LoVo (cell line): ENCODE data around the gene GPAM.
"Not testable (repeated sequence)": the region's sequence is repeated elsewhere in the genome, so short reads cannot be mapped to it uniquely, and the experiment has no call there.

Source experiments
- DNase-seq: peaks from one replicate; pipeline ENCODE4 v3.0.0-alpha.2; 2016; ENCODE audit warnings: low spot score

GPAM gene

GRCh38 chr10:112215342-112215774 lies 31.8 kb upstream of the GPAM start:
- DNase-seq = no peak

- DNase-seq = no peak
Measured at GRCh38 chr10:112214298-112214926, 30.8 kb upstream of the GPAM start.

- DNase-seq = no peak
Measured at GRCh38 chr10:112213836-112214235, 30.3 kb upstream of the GPAM start.

- DNase-seq = no peak
Measured at GRCh38 chr10:112213098-112213823, 29.7 kb upstream of the GPAM start.

GRCh38 chr10:112210666-112211065 lies 27.1 kb upstream of the GPAM start:
- DNase-seq = no peak

DNA sequence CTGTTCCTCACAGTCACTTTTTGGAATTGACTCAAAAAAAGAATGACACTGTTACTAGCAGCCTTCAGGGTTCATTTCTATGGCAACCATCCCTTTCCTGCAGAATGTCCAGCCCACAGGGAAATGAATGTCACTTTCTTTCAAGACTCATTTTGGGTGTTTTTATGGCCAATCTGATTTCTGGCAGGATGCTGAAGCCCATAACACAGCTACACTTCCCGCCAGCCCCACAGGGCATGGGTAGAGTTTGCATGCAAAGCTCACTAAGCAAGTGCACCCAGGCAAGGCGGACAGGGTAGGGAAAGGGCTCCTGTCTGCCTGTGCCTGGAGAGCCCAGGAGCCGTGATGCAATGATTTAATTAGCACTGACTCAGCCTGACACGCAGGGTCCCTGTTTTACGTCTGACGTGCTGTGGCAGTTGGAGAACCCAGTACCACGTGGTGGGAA lies 26.1 kb upstream of the GPAM start:
- no peak for DNase-seq

DNA sequence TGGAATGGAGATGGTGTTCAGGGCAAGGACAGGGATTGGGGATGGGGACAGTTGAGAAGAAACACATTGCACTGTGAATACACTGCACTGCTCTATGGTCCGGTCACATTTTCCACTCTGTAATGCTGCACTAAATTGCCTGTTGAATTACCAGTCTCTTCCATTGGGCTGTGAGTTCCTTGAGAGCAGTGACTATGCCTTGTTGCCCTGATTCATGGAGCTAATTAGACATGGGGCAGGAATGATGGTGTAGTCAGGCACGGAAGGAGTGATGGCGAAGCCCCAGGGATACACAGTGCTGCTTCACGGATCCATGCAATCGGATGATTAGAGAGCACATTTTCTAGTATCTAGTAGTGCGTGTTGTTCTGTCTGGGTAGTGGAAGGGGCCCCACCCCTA lies 25.4 kb upstream of the GPAM start:
- DNase-seq = no peak

- no peak for DNase-seq
Measured at GRCh38 chr10:112208292-112208691, 24.7 kb upstream of the GPAM start.

- no peak for DNase-seq
Measured at GRCh38 chr10:112203328-112204076, 19.9 kb upstream of the GPAM start.

GRCh38 chr10:112202561-112203241 lies 19.1 kb upstream of the GPAM start:
- no peak for DNase-seq

- DNase-seq = no peak
Measured at GRCh38 chr10:112202076-112202475, 18.5 kb upstream of the GPAM start.

GRCh38 chr10:112201334-112201733 lies 17.8 kb upstream of the GPAM start:
- DNase-seq = no peak

DNA sequence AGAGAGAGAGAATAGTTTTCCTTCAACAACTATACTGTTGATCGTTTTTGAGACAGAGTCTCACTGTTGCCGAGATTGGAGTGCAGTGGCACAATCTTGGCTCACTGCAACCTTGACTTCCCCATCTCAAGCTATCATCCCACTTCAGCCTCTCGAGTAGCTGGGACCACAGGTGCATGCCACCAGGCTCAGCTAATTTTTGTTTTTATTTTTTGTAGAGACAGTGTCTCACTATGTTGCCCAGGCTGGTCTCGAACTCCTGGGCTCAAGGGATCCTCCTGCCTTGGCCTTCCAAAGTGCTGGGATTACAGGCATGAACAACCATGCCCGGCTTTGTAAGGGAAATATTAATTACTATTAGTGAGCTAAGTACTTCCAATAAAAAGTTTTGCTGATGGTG lies 16.7 kb upstream of the GPAM start:
- DNase-seq = not testable (repeated sequence)

GRCh38 chr10:112197662-112198061 lies 14.1 kb upstream of the GPAM start:
- DNase-seq = not testable (repeated sequence)

DNA sequence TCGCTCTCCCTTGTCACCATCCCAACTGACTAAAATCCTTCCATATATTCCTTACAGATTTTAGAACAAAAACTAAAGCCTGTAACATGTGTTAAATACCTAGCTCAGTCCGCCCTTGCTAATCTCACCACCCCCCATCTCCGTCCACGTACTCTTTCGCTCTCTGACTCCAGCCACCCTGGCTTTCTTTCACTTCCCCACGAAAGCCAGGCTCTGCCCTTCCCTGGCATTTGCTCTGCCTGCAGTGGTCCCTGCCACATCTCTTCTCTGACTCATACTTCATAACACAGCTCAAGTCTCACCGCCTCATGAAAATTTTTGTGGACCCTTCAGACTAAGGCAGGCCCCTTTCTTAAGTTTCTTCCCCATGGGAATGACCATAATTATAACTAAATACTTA lies 11.7 kb upstream of the GPAM start:
- no peak for DNase-seq

- DNase-seq = no peak
Measured at GRCh38 chr10:112191791-112192190, 8.2 kb upstream of the GPAM start.

DNA sequence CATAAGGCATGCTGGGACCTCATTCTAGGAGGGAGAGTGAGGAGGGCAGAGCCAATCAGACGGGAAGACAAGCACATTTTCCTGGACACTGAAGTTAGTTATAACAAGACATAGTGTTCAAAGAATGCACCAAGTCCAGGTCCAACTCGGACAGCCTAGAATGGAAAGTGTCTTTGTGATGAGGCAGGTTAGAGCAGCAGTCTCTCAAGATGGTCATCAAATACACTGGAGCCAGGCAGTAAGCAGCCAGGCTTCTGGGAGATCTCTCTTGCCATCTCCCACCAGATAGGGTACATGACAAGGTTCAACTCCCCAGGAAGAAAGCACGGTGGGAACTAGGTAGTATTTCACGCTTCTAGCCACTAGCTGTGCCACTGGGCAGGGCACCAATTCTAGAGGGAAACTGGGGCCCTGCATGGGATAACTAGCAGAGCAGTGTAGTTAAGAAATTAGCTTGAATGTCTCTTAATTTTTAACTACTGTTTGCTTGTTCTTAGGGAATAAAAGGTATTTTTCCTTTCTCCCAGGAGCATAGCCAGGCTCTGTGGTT lies 7.6 kb upstream of the GPAM start:
- DNase-seq = no peak

DNA sequence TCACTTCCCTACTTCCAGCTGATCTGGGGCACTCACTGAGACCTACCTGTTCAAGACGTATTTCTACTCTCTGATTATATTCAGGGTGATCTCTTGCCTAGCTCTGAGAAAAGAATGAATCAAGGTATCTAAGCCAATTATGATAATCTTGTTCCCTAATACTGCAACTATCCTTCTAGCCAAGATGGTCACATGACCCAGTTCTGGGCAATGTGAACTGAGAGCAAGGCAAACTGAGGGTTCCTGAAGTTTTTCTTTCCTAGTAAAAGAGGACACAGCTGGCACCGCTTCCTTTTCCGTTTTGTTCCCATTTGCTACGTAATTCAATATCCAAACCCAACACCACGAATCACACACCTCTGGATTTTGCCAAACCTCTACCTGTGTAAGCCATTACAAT lies 5.9 kb upstream of the GPAM start:
- DNase-seq = no peak

GRCh38 chr10:112187527-112187926 lies 4.0 kb upstream of the GPAM start:
- no peak for DNase-seq

- DNase-seq = no peak
Measured at GRCh38 chr10:112185959-112186358, 2.4 kb upstream of the GPAM start.

GRCh38 chr10:112184379-112184778 lies 814 bp upstream of the GPAM start:
- DNase-seq = no peak

GRCh38 chr10:112184052-112184371 lies 447 bp upstream of the GPAM start:
- no peak for DNase-seq
